Neural cell (in vitro differentiated cells): ENCODE data around the gene PAFAH2. TPM values are rescaled to one million over a fixed set of nuclear protein-coding genes. Genes with fewer than 3 reads are reported as not detected.

Experiments
- H2AFZ ChIP-seq: fragments of 200-600, 300-800 bp; sonication (generic), shearing (Covaris generic); 2 replicates; pipeline ENCODE4 v1.6.0; 2014; ENCODE audit warnings: low read depth, mild to moderate bottlenecking, antibody characterized with exemption, low read length, moderate library complexity
- H3F3A ChIP-seq: fragments of 200-600 bp; shearing (Covaris generic); 2 replicates; pipeline ENCODE4 v1.6.1; 2016; ENCODE audit warnings: mild to moderate bottlenecking, moderate library complexity, mixed read lengths, antibody characterized with exemption, low read length; ENCODE audit not compliant: insufficient read depth, poor library complexity, severe bottlenecking
- H3K27ac ChIP-seq: fragments of 200-600, 300-800 bp; sonication (generic), shearing (Covaris generic); 2 replicates; pipeline ENCODE4 v1.5.1; 2014; ENCODE audit warnings: mild to moderate bottlenecking, low read length, moderate library complexity
- H3K27me3 ChIP-seq: fragments of 300-800, 200-600 bp; sonication (generic), shearing (Covaris generic); 2 replicates; pipeline ENCODE4 v1.6.0; 2014; ENCODE audit warnings: mild to moderate bottlenecking, low read depth, low read length, moderate library complexity; ENCODE audit not compliant: insufficient read depth
- H3K36me3 ChIP-seq: fragments of 300-800, 200-600 bp; sonication (generic), shearing (Covaris generic); 2 replicates; pipeline ENCODE4 v1.5.1; 2014; ENCODE audit warnings: mild to moderate bottlenecking, antibody characterized with exemption, low read length, moderate library complexity; ENCODE audit not compliant: insufficient read depth
- H3K4me2 ChIP-seq: fragments of 300-800, 200-600 bp; sonication (generic), shearing (Covaris generic); 2 replicates; pipeline ENCODE4 v1.6.0; 2014; ENCODE audit warnings: mild to moderate bottlenecking, low read length
- H3K4me3 ChIP-seq: fragments of 300-800, 200-600 bp; sonication (generic), shearing (Covaris generic); 2 replicates; pipeline ENCODE4 v1.5.1; 2014; ENCODE audit warnings: mild to moderate bottlenecking, low read length, moderate library complexity
- H3K79me2 ChIP-seq: fragments of 200-600 bp; shearing (Covaris generic); replicated peaks from 2 replicates; pipeline ENCODE4 v1.6.0; 2014; ENCODE audit warnings: mild to moderate bottlenecking, low read length, moderate library complexity; ENCODE audit not compliant: insufficient read depth
- H3K9ac ChIP-seq: fragments of 300-800, 200-600 bp; sonication (generic), shearing (Covaris generic); 2 replicates; pipeline ENCODE4 v1.6.1; 2016; ENCODE audit warnings: mild to moderate bottlenecking, low read length, mixed read lengths
- H3K9me2 ChIP-seq: fragments of 200-600 bp; shearing (Covaris generic); 2 replicates; pipeline ENCODE4 v1.6.1; 2016; ENCODE audit warnings: mild to moderate bottlenecking, low read length, mixed read lengths; ENCODE audit not compliant: insufficient read depth
- H3K9me3 ChIP-seq: fragments of 200-600, 300-800 bp; sonication (generic), shearing (Covaris generic); 2 replicates; pipeline ENCODE4 v1.6.1; 2016; ENCODE audit warnings: mild to moderate bottlenecking, mixed run types, low read length, moderate library complexity, mixed read lengths
- H4K20me1 ChIP-seq: fragments of 200-600 bp; shearing (Covaris generic); 2 replicates; pipeline ENCODE4 v1.6.1; 2016; ENCODE audit warnings: mild to moderate bottlenecking, mixed run types; ENCODE audit not compliant: insufficient read depth
- EP300 ChIP-seq: fragments of 450-650 bp; conservative IDR thresholded peaks from 2 replicates; pipeline ENCODE4 v1.6.1; 2014; ENCODE audit warnings: antibody characterized with exemption, mild to moderate bottlenecking, moderate library complexity; ENCODE audit not compliant: poor library complexity, severe bottlenecking
- EZH2 ChIP-seq: fragments of 200-600, 300-800 bp; shearing (Covaris generic), sonication (generic); IDR thresholded peaks from 2 replicates; pipeline ENCODE4 v1.6.1; 2014; ENCODE audit warnings: antibody characterized with exemption, low read length, borderline replicate concordance, mild to moderate bottlenecking; ENCODE audit not compliant: insufficient read depth, poor library complexity, severe bottlenecking
- MXI1 ChIP-seq: fragments of 450-650 bp; conservative IDR thresholded peaks from 2 replicates; pipeline ENCODE4 v1.6.1; 2014; ENCODE audit warnings: antibody characterized with exemption, mild to moderate bottlenecking; ENCODE audit not compliant: poor library complexity, severe bottlenecking
- POLR2AphosphoS5 ChIP-seq: IDR thresholded peaks from 2 replicates; pipeline ENCODE4 v1.6.1; 2012
- RAD21 ChIP-seq: fragments of 450-650 bp; conservative IDR thresholded peaks from 2 replicates; pipeline ENCODE4 v1.6.1; 2014; ENCODE audit warnings: antibody characterized with exemption, mild to moderate bottlenecking, moderate library complexity
- SMC3 ChIP-seq: fragments of 450-650 bp; conservative IDR thresholded peaks from 2 replicates; pipeline ENCODE4 v1.6.1; 2014; ENCODE audit warnings: antibody characterized with exemption, mild to moderate bottlenecking, moderate library complexity; ENCODE audit not compliant: poor library complexity
- TAF1 ChIP-seq: IDR thresholded peaks from 2 replicates; pipeline ENCODE4 v1.6.1; 2012; ENCODE audit warnings: low read depth
- polyA plus RNA-seq: library from polyadenylated mRNA; depleted of rRNA; stranded (reverse); fragments of >200 nt; gene quantifications from 2 replicates; pipeline ENCODE4 v1.2.3, GENCODE V29; 2014
- TF ChIP-seq, protein P1 (sequence below): fragments of 450-650 bp; IDR thresholded peaks from 2 replicates; pipeline ENCODE4 v1.5.1; 2014; ENCODE audit warnings: antibody characterized with exemption, mild to moderate bottlenecking, moderate library complexity; ENCODE audit not compliant: poor library complexity, severe bottlenecking
- TF ChIP-seq, protein P2 (sequence below): IDR thresholded peaks from 2 replicates; pipeline ENCODE4 v1.6.1; 2012; ENCODE audit warnings: borderline replicate concordance

Gene PAFAH2
- polyA plus RNA-seq, 1 donor from 2014 or later, result 7.9 TPM

DNA sequence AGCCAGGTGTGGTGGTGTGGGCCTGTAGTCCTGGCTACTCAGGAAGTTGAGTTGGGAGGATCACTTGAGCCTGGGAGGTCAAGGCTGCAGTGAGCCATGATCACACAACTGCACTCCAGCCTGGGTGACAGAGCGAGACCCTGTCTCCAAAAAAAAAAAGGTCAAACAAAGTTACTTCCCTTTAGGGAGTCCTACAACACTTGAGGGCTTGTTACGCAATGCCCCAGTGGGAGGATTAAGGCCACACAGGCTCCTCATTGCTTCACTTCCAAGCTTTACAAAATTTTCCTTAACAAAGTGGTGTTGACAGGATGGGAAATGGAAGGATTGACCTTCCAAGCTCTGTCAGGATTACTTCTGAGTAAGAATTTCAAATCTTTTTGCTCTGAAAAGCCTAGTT lies 17.5 kb upstream of the PAFAH2 start:
- Histone ChIP-seq H3K4me2 (no peak overlapping the region), H4K20me1 (no peaks in the 10 kb centered on the region), H2AFZ (no peak overlapping the region), H3K27ac (no peak overlapping the region), H3K27me3 (no peaks in the 10 kb centered on the region), H3F3A (no peaks in the 10 kb centered on the region), H3K9ac (no peak overlapping the region), H3K79me2 (no peaks in the 10 kb centered on the region), H3K4me3 (no peak overlapping the region), H3K9me2 (no peaks in the 10 kb centered on the region), H3K9me3 (no peaks in the 10 kb centered on the region), H3K36me3 (no peaks in the 10 kb centered on the region)
- TF ChIP-seq SMC3 (no peak), EP300 (no peak), EZH2 (no peak), RAD21 (no peak), MXI1 (no peak), TAF1 (no peak), POLR2AphosphoS5 (no peak)
- TF ChIP-seq, protein P1, sequence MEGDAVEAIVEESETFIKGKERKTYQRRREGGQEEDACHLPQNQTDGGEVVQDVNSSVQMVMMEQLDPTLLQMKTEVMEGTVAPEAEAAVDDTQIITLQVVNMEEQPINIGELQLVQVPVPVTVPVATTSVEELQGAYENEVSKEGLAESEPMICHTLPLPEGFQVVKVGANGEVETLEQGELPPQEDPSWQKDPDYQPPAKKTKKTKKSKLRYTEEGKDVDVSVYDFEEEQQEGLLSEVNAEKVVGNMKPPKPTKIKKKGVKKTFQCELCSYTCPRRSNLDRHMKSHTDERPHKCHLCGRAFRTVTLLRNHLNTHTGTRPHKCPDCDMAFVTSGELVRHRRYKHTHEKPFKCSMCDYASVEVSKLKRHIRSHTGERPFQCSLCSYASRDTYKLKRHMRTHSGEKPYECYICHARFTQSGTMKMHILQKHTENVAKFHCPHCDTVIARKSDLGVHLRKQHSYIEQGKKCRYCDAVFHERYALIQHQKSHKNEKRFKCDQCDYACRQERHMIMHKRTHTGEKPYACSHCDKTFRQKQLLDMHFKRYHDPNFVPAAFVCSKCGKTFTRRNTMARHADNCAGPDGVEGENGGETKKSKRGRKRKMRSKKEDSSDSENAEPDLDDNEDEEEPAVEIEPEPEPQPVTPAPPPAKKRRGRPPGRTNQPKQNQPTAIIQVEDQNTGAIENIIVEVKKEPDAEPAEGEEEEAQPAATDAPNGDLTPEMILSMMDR, result no peak
- TF ChIP-seq, protein P2, sequence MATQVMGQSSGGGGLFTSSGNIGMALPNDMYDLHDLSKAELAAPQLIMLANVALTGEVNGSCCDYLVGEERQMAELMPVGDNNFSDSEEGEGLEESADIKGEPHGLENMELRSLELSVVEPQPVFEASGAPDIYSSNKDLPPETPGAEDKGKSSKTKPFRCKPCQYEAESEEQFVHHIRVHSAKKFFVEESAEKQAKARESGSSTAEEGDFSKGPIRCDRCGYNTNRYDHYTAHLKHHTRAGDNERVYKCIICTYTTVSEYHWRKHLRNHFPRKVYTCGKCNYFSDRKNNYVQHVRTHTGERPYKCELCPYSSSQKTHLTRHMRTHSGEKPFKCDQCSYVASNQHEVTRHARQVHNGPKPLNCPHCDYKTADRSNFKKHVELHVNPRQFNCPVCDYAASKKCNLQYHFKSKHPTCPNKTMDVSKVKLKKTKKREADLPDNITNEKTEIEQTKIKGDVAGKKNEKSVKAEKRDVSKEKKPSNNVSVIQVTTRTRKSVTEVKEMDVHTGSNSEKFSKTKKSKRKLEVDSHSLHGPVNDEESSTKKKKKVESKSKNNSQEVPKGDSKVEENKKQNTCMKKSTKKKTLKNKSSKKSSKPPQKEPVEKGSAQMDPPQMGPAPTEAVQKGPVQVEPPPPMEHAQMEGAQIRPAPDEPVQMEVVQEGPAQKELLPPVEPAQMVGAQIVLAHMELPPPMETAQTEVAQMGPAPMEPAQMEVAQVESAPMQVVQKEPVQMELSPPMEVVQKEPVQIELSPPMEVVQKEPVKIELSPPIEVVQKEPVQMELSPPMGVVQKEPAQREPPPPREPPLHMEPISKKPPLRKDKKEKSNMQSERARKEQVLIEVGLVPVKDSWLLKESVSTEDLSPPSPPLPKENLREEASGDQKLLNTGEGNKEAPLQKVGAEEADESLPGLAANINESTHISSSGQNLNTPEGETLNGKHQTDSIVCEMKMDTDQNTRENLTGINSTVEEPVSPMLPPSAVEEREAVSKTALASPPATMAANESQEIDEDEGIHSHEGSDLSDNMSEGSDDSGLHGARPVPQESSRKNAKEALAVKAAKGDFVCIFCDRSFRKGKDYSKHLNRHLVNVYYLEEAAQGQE, result no peak

DNA sequence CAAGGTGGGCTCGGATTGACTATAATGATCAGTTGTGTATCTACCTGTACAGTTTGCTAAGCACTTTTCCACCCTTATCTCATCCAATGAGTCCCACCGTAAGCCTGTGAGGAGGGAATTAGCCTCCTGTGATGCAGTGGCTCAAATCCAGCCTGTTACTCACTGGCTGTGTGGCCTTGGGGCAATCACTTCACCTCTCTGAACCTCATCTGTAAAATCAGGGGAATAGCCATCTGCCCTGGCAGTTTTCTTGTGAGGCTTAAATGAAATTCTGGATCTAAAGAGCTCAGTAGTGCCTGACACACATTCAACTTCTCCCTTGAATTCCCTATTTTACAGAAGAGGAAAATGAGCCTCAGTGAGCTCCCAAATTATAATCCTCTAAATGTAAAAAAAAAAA lies 16.3 kb upstream of the PAFAH2 start:
- Histone ChIP-seq H3K36me3 (no peaks in the 10 kb centered on the region), H3F3A (no peaks in the 10 kb centered on the region), H3K9me2 (no peaks in the 10 kb centered on the region), H3K4me3 (no peak overlapping the region), H3K4me2 (no peak overlapping the region), H2AFZ (no peak overlapping the region), H3K9me3 (no peaks in the 10 kb centered on the region), H4K20me1 (no peaks in the 10 kb centered on the region), H3K27me3 (no peaks in the 10 kb centered on the region), H3K79me2 (no peaks in the 10 kb centered on the region), H3K27ac (no peak overlapping the region), H3K9ac (no peak overlapping the region)
- TF ChIP-seq EZH2 (no peak), SMC3 (no peak), TAF1 (no peak), MXI1 (no peak), RAD21 (no peak), POLR2AphosphoS5 (no peak), EP300 (no peak)
- TF ChIP-seq, protein P2, result no peak
- TF ChIP-seq, protein P1, result no peak
